ENCODE measurements around the gene CDKN1A.

The CDKN1A gene

DNA sequence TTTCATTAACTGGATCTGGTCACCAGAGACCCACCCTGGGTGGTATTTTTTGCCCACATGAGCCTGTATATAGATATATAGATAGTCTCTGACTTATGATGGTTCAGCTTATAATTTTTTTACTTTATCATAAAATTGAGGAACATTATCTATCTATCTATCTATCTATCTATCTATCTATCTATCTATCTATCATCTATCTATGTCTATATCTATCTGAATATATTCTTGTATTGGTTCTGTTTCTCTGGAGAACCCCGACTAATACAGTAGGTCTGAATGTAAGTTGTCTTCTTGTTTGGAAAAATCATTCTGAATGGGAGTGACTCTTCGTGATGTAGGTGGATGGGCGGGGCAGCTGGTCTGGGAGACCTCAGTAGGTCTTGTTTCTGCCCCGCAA is 13.3 kb upstream of the CDKN1A start:
- no peaks in the 10 kb centered on the region for H3K4me1 ChIP-seq (ENCODE audit: control insufficient read depth, insufficient read depth, low read length, poor library complexity, severe bottlenecking)
- H3K36me3 ChIP-seq (ENCODE audit: control insufficient read depth, insufficient read depth, low read length): no peaks in the 10 kb centered on the region
- H3K27ac ChIP-seq (ENCODE audit: insufficient read depth, low read length, poor library complexity, severe bottlenecking): no peak overlapping the region
- H3K4me3 ChIP-seq (ENCODE audit: insufficient read depth, low read depth, low read length, poor library complexity, severe bottlenecking): no peak overlapping the region
- no peaks in the 10 kb centered on the region for H3K27me3 ChIP-seq (replicated peaks; ENCODE audit: control insufficient read depth, insufficient read depth, low read length, poor library complexity, severe bottlenecking)
- no peak for DNase-seq
- H3K9me3 ChIP-seq (ENCODE audit: control insufficient read depth, low read length): no peaks in the 10 kb centered on the region

DNA sequence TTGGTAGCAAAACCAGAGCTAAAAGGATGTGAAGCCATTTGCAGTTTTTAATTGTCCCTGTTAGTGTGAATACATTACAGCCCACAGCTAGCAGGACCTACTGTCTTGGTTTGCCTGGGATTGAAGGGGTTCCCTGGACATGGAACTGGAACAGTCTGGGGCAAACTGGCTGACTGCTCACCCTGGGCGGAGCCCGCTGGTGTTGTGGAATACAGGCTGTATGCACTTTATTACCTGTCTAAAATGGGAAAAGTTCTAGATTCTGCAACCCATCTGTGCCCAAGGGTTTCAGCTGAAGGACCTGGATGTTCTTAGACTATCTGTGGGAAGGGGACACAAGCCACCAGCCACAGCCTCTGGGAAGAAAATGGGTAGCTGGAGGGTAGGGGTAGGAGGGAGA is 12.2 kb upstream of the CDKN1A start:
- Histone ChIP-seq H3K9me3 (ENCODE audit: control insufficient read depth, low read length) (no peaks in the 10 kb centered on the region), H3K4me3 (ENCODE audit: insufficient read depth, low read depth, low read length, poor library complexity, severe bottlenecking) (no peak overlapping the region), H3K36me3 (ENCODE audit: control insufficient read depth, insufficient read depth, low read length) (no peaks in the 10 kb centered on the region), H3K27ac (ENCODE audit: insufficient read depth, low read length, poor library complexity, severe bottlenecking) (no peak overlapping the region), H3K4me1 (ENCODE audit: control insufficient read depth, insufficient read depth, low read length, poor library complexity, severe bottlenecking) (no peaks in the 10 kb centered on the region), H3K27me3 (replicated peaks; ENCODE audit: control insufficient read depth, insufficient read depth, low read length, poor library complexity, severe bottlenecking) (no peaks in the 10 kb centered on the region)
- DNase-seq: no peak

DNA sequence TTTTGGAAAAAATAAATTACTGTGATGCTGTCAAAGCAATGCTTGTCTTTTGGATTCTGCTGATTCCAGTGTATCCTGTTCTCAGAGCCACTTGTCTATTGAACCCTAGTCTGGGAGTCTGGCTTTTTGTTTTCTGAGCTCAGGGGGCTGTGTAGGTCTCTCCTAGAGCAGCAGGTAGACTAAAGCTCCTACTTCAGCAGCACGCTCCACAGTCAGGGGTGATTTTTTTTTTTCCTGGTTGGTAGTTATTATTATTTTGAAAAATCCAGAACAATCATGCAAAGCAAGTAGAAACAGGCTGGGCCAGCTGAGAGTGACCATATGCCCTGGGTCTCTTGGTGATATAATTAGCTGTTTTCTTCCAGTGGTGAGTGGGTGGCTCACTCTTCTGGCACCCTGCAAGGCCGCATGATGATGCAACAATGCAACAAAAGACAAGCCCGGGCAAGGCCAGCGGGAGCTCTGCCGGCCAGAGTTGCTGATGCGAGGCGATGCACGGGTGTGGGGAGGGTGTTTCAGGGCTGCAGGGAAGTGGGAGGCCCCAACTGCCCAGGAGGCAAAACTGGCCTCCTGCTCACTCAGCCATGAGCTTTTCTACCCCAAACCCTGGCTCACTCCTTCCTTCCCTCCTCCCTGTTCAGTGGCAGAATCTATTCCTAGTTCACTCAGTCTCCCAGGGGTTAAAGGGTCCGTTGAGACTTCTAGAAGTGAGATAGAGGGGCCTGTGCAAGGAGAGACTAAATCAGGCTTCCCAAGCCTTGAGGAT is 11.5 kb upstream of the CDKN1A start:
- Histone ChIP-seq H3K27ac (ENCODE audit: insufficient read depth, low read length, poor library complexity, severe bottlenecking) (no peak overlapping the region), H3K4me3 (ENCODE audit: insufficient read depth, low read depth, low read length, poor library complexity, severe bottlenecking) (no peak overlapping the region), H3K4me1 (ENCODE audit: control insufficient read depth, insufficient read depth, low read length, poor library complexity, severe bottlenecking) (no peaks in the 10 kb centered on the region), H3K27me3 (replicated peaks; ENCODE audit: control insufficient read depth, insufficient read depth, low read length, poor library complexity, severe bottlenecking) (no peaks in the 10 kb centered on the region), H3K9me3 (ENCODE audit: control insufficient read depth, low read length) (no peaks in the 10 kb centered on the region), H3K36me3 (ENCODE audit: control insufficient read depth, insufficient read depth, low read length) (no peaks in the 10 kb centered on the region)
- no peak for DNase-seq

DNA sequence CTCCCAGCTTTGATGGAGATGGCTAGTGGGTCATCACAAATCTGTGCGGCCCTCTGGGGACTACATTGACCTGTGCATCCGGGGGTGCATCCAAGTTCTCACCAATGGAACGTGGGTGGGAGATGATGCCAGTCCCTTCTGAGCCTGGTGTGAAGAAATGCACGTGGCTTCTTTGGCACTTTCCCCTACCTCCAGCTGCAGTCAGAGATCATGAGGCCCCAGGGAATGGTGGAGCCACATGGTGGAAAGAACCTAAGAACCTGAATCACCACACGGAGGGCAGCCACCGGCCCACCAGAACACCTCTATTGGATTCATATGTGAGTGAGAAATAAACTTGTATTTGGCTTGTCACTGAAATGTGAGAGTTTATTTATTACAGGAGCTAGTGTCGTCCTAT is 9.9 kb upstream of the CDKN1A start:
- H3K27me3 ChIP-seq (replicated peaks; ENCODE audit: control insufficient read depth, insufficient read depth, low read length, poor library complexity, severe bottlenecking): no peaks in the 10 kb centered on the region
- H3K4me1 ChIP-seq (ENCODE audit: control insufficient read depth, insufficient read depth, low read length, poor library complexity, severe bottlenecking): no peaks in the 10 kb centered on the region
- no peaks in the 10 kb centered on the region for H3K9me3 ChIP-seq (ENCODE audit: control insufficient read depth, low read length)
- no peaks in the 10 kb centered on the region for H3K36me3 ChIP-seq (ENCODE audit: control insufficient read depth, insufficient read depth, low read length)
- H3K27ac ChIP-seq (ENCODE audit: insufficient read depth, low read length, poor library complexity, severe bottlenecking): no peak overlapping the region
- H3K4me3 ChIP-seq (ENCODE audit: insufficient read depth, low read depth, low read length, poor library complexity, severe bottlenecking): no peak overlapping the region
- DNase-seq: no peak

DNA sequence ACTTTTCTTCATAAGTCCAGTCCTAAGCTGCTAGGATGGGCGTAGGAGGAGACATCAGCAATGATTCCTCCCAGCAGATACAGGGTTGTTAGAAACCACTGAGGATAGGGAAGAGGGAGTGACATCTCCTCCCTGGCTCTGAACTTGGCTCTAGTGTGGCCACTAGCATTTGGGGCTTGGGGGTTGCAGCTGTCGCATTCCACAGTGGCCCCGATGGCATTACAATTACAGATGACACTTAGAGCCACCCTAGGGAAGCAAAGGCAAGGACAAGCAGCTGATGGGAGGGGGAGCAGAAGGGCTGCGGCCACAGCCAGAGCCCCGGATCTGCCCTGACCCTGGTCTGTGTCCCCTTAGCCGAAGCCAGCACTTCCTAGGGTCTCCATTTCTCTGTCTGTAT is 9.5 kb upstream of the CDKN1A start:
- H3K4me3 ChIP-seq (ENCODE audit: insufficient read depth, low read depth, low read length, poor library complexity, severe bottlenecking): no peak overlapping the region
- H3K9me3 ChIP-seq (ENCODE audit: control insufficient read depth, low read length): no peaks in the 10 kb centered on the region
- no peaks in the 10 kb centered on the region for H3K36me3 ChIP-seq (ENCODE audit: control insufficient read depth, insufficient read depth, low read length)
- H3K27me3 ChIP-seq (replicated peaks; ENCODE audit: control insufficient read depth, insufficient read depth, low read length, poor library complexity, severe bottlenecking): no peaks in the 10 kb centered on the region
- DNase-seq: no peak
- H3K27ac ChIP-seq (ENCODE audit: insufficient read depth, low read length, poor library complexity, severe bottlenecking): no peak overlapping the region
- no peaks in the 10 kb centered on the region for H3K4me1 ChIP-seq (ENCODE audit: control insufficient read depth, insufficient read depth, low read length, poor library complexity, severe bottlenecking)

DNA sequence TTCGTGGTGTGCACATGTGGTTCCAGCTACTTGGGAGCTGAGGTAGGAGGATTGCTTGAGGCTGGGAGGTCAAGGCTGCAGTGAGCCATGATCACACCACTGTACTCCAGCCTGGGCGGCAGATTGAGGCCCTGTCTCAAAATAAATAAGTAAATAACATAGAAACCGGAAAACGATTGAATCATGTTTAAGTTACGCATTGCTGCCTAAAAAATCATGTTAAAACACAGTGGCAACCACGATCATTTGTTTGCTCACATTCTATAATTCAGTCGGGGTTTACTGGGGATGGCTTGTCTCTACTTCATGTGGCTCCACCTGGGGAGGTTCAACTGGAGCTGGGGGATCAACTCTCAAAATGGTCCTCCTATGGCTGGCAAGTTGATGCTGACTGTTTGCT is 8.2 kb upstream of the CDKN1A start:
- Histone ChIP-seq H3K4me1 (ENCODE audit: control insufficient read depth, insufficient read depth, low read length, poor library complexity, severe bottlenecking) (no peaks in the 10 kb centered on the region), H3K27ac (ENCODE audit: insufficient read depth, low read length, poor library complexity, severe bottlenecking) (no peak overlapping the region), H3K9me3 (ENCODE audit: control insufficient read depth, low read length) (no peaks in the 10 kb centered on the region), H3K4me3 (ENCODE audit: insufficient read depth, low read depth, low read length, poor library complexity, severe bottlenecking) (no peak overlapping the region), H3K36me3 (ENCODE audit: control insufficient read depth, insufficient read depth, low read length) (no peaks in the 10 kb centered on the region), H3K27me3 (replicated peaks; ENCODE audit: control insufficient read depth, insufficient read depth, low read length, poor library complexity, severe bottlenecking) (no peaks in the 10 kb centered on the region)
- DNase-seq: no peak

DNA sequence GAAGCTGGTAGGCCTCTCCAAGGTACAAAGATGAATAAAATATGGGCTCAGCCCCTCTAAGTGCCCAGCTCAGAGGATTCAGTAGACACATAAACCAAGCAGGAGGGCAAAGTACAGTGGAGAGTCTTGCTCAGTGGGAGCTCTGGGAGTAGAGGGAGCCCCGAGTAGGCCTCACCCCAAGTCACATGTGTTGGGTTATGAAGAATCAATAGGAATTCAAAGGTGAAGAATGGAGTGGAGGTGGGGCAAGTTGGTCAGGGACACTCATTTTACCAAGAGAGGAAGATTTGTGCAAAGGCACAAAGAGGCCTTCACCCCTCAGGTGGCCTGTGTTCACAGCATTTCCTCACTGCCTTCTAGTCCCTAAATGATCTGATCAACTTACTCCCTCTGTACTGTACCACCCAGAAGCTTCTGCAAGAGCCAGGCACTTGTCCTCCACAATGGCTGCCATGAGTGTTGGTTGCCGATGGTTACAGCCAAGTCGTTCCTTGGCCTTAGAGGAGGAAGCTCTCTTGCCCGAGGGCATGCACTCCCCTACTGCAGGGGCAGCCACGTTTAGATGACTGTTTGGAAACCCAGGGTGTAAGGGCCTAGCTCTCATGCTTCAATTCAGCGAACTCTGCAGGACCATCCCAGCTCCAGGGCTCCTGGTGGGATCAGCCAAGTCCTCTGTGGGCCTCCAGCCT is 6.7 kb upstream of the CDKN1A start:
- Histone ChIP-seq H3K36me3 (ENCODE audit: control insufficient read depth, insufficient read depth, low read length) (no peaks in the 10 kb centered on the region), H3K4me1 (ENCODE audit: control insufficient read depth, insufficient read depth, low read length, poor library complexity, severe bottlenecking) (no peaks in the 10 kb centered on the region), H3K27ac (ENCODE audit: insufficient read depth, low read length, poor library complexity, severe bottlenecking) (no peak overlapping the region), H3K9me3 (ENCODE audit: control insufficient read depth, low read length) (no peaks in the 10 kb centered on the region), H3K4me3 (ENCODE audit: insufficient read depth, low read depth, low read length, poor library complexity, severe bottlenecking) (no peak overlapping the region), H3K27me3 (replicated peaks; ENCODE audit: control insufficient read depth, insufficient read depth, low read length, poor library complexity, severe bottlenecking) (no peaks in the 10 kb centered on the region)
- DNase-seq: no peak

DNA sequence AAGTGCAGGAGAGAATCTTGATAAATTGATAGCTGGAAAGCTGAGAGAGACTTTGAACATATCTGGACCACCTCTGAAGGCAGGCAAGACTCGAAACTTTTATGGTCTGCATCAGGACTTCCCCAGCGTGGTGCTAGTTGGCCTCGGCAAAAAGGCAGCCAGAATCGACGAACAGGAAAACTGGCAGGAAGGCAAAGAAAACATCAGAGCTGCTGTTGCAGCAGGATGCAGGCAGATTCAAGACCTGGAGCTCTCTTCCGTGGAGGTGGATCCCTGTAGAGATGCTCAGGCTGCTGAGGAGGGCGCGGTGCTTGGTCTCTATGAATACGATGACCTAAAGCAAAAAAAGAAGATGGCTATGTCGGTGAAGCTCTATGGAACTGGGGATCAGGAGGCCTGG is 4.6 kb upstream of the CDKN1A start:
- Histone ChIP-seq H3K36me3 (ENCODE audit: control insufficient read depth, insufficient read depth, low read length) (no peaks in the 10 kb centered on the region), H3K27me3 (replicated peaks; ENCODE audit: control insufficient read depth, insufficient read depth, low read length, poor library complexity, severe bottlenecking) (no peaks in the 10 kb centered on the region)

DNA sequence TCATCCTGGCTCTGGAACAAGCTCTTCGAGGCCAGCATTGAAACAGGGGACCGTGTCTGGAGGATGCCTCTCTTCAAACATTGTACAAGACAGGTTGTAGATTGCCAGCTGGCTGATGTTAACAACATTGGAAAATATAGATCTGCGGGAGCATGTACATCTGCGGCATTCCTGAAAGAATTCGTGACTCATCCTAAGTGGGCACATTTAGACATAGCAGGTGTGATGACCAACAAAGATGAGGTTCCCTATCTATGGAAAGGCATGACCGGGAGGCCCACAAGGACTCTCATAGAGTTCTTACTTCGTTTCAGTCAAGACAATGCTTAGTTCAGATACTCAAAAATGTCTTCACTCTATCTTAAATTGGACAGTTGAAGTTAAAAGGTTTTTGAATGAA is 3.6 kb upstream of the CDKN1A start:
- no peaks in the 10 kb centered on the region for H3K36me3 ChIP-seq (ENCODE audit: control insufficient read depth, insufficient read depth, low read length)
- no peaks in the 10 kb centered on the region for H3K27me3 ChIP-seq (replicated peaks; ENCODE audit: control insufficient read depth, insufficient read depth, low read length, poor library complexity, severe bottlenecking)
- no peaks in the 10 kb centered on the region for H3K9me3 ChIP-seq (ENCODE audit: control insufficient read depth, low read length)
- no peak overlapping the region for H3K27ac ChIP-seq (ENCODE audit: insufficient read depth, low read length, poor library complexity, severe bottlenecking)
- no peak for DNase-seq
- no peak overlapping the region for H3K4me3 ChIP-seq (ENCODE audit: insufficient read depth, low read depth, low read length, poor library complexity, severe bottlenecking)
- H3K4me1 ChIP-seq (ENCODE audit: control insufficient read depth, insufficient read depth, low read length, poor library complexity, severe bottlenecking): peaks cover 12% of the 10 kb centered on the region

More for the DNA sequence above, 4.6 kb upstream of the CDKN1A start:
- no peak for DNase-seq
- H3K4me1 ChIP-seq (ENCODE audit: control insufficient read depth, insufficient read depth, low read length, poor library complexity, severe bottlenecking): peaks cover 10% of the 10 kb centered on the region
- no peak overlapping the region for H3K27ac ChIP-seq (ENCODE audit: insufficient read depth, low read length, poor library complexity, severe bottlenecking)
- no peaks in the 10 kb centered on the region for H3K9me3 ChIP-seq (ENCODE audit: control insufficient read depth, low read length)
- no peak overlapping the region for H3K4me3 ChIP-seq (ENCODE audit: insufficient read depth, low read depth, low read length, poor library complexity, severe bottlenecking)

Data from effector memory CD4-positive, alpha-beta T cell (primary cell).